RWPE1 (cell line): ENCODE results near the gene SMIM28.

Experiments
- CTCF ChIA-PET: fragments of 350-600 bp; sonication (Branson Sonifier 250); formaldehyde crosslinking; extraction: SDS; loops from one replicate; lab custom pipeline; 2021; lab: Yijun Ruan, JAX
- POLR2A ChIA-PET: fragments of 400-600 bp; formaldehyde crosslinking; extraction: SDS; loops from one replicate; lab custom pipeline; 2020; ENCODE audit warnings: antibody characterized with exemption; ENCODE audit not compliant: low non-redundant PET; lab: Yijun Ruan, JAX
- DNase-seq: peaks from one replicate; pipeline ENCODE4 v3.0.0; 2012; ENCODE audit warnings: low spot score
- H3K27ac ChIP-seq: fragments of 450-650 bp; 2 replicates; pipeline ENCODE4 v1.5.1; 2017
- CTCF ChIP-seq: fragments of 450-650 bp; conservative IDR thresholded peaks from 2 replicates; pipeline ENCODE4 v1.5.1; 2017; ENCODE audit warnings: low read depth, mild to moderate bottlenecking

SMIM28 gene

DNA sequence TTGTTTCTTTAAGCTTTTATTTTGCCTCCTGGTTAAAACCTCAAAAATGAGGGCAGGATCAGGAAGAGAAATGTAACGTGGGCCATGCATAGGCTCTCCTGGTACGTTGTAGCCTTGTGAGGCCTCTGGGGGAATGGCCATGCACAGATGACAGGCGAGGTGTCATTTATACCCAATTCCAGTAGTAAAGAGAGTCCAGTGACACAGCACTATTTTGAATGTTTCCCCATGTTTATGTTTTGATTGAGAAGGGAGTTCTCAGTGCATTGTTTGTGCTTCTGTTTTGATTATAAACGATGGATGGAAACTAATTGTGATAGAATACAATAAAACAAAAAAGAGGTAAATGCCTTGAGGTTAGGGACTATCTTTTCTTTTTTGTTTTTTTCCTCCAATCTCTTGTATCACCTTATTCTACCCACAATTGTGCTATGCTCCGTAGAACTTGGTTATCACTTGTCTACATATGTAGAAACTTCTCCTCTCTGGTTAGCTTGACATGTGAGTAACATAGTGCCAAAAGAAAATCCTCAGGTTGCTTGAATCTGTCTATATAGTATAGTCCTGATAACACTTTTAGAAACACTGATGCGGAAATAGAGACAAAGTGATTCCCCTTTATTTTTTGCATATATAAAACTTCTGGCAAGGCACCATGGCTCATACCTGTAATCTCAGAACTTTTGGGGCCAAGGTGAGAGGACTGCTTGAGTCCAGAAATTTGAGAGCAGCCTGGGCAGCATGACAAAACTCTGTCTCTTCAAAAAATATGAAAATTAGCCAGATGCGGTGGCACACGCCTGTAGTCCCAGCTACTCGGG is 6.9 kb upstream of the SMIM28 start:
- POLR2A ChIA-PET = no interaction called here
- CTCF ChIA-PET = interaction anchor here (0.6 kb wide), 1 partner anchor 1049 kb away, joined by 3 read pairs; no protein-coding TSS in a partner anchor
- TF ChIP-seq CTCF = no peak
- H3K27ac ChIP-seq = no peak overlapping the region
- no peak for DNase-seq

DNA sequence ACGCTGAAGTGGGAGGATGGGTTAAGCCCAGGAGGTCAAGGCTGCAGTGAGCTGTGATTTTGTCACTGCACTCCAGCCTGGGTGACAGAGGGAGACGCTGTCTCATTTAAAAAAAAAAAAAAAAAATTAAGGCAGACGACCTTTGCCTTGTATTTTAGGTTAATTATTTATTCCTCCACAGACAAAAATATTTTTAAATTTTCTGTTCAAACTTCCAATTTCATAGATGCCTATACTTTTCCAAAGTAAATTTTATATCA is 6.3 kb upstream of the SMIM28 start:
- H3K27ac ChIP-seq = no peak overlapping the region
- no peak for DNase-seq
- TF ChIP-seq CTCF = no peak
- ChIA-PET POLR2A (no interaction called here), CTCF (no interaction called here)

DNA sequence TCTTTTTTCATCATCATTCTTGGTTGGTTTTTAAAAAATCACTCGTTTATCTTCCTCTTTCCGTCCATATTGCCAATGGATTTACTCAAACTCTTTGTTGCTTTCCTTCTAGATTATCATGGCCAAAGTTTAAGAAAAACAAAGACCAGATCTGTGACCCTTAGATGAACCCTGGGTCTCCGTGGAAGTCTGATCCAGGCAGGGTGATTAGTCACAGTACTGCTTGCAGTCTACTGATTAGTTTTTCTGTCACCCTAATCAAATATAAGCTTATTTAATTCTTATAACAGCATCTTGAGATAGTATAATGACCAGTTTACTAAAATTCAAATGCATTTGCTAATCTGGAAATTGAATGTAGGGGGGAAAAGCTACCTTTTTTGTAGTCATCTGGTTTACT is 6.0 kb upstream of the SMIM28 start:
- no peak for DNase-seq
- ChIA-PET CTCF (no interaction called here), POLR2A (no interaction called here)
- H3K27ac ChIP-seq = no peak overlapping the region
- no peak for TF ChIP-seq CTCF

- DNase-seq = peak; percentile 36
- CTCF ChIA-PET = interaction anchor here (0.7 kb wide), 1 partner anchor 36 kb away, joined by 7 read pairs; no protein-coding TSS in a partner anchor
- no peak for TF ChIP-seq CTCF
- no peak overlapping the region for H3K27ac ChIP-seq
- POLR2A ChIA-PET = no interaction called here
These were observed 4.8 kb upstream of the SMIM28 start for GRCh38 chr6:138372711-138373463.

GRCh38 chr6:138374230-138374629 is 3.5 kb upstream of the SMIM28 start:
- CTCF ChIA-PET = no interaction called here
- TF ChIP-seq CTCF = no peak
- POLR2A ChIA-PET = no interaction called here
- no peak overlapping the region for H3K27ac ChIP-seq
- DNase-seq = no peak

GRCh38 chr6:138374815-138375214 is 2.9 kb upstream of the SMIM28 start:
- POLR2A ChIA-PET = no interaction called here
- CTCF ChIA-PET = no interaction called here
- no peak overlapping the region for H3K27ac ChIP-seq
- TF ChIP-seq CTCF = no peak
- no peak for DNase-seq
